ENCODE measurements around the gene ZDHHC17.

Gene ZDHHC17

DNA sequence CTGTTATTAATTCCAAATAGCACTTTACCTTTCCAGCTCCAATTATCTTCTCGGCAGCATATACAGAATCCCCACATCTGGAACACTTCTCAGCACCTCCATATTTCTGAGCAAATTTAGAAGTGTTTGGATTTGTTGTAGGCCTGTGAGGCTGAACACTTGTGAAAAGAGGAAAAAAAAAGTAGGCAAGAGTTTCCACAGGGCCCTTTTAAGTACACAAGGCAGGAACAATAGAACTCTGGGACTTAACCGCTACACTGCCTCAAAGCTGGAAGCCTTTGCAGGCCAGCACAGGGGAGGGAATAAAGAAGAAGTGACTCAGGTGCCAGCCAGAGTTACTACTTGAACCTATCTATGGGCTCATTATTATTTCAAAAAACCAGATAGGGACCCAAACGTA, 96.3 kb downstream of the ZDHHC17 start:
- Histone ChIP-seq H3K9ac (ENCODE audit: insufficient read length) (no peak overlapping the region), H3K4me3 (no peak overlapping the region), H3K27ac (no peak overlapping the region), H3K9me3 (ENCODE audit: low read depth, low read length) (no peaks in the 10 kb centered on the region), H3K36me3 (ENCODE audit: insufficient read depth, low read length) (peaks cover 15% of the 10 kb centered on the region)
- DNase-seq (ENCODE audit: low read depth, low spot score), result no peak
- TF ChIP-seq EZH2 (IDR thresholded peaks at IDR 0.05), result no peak
- TF ChIP-seq FOXP2 (optimal IDR thresholded peaks at IDR 0.05; ENCODE audit: control extremely low read depth, extremely low read length, insufficient read depth), result no peak
- TF ChIP-seq POLR2AphosphoS5 (IDR thresholded peaks at IDR 0.05; ENCODE audit: borderline replicate concordance, low read depth, low read length), result no peak

DNA sequence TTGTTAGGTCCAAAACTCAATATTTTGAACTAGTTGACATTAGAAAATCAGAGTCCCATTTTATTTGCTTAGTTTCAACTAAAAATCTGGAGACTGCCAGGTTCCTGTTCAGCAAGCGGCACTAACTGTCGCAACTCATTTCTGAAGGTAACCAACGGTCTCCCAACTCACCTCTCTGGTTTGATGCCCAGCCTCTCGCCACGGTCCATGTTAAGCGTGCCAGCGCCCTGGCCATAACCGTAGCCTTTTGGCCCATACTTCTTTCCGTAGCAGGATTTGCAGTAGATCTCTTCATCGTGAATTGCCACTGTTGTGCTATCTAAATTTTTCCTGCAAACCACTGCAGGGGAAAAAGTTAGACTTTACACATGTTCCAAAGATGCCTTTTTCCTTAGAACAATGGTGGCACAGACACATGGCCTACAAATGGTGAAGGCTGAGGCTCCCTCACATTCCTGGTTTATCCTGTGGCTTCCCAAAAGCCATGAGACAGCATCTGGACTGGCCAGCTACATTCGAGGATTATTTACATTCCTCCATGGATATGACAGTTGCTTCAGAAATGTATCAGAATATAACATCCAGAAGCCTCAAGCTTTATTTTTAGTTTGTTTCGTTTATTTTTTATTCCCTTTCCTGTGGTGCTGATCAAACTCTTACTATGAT, 99.2 kb downstream of the ZDHHC17 start:
- Histone ChIP-seq H3K9ac (ENCODE audit: insufficient read length) (no peak overlapping the region), H3K4me3 (no peak overlapping the region), H3K36me3 (ENCODE audit: insufficient read depth, low read length) (no peaks in the 10 kb centered on the region; the same call in 1 of the 2 replicates), H3K9me3 (ENCODE audit: low read depth, low read length) (no peaks in the 10 kb centered on the region), H3K27ac (no peak overlapping the region)
- TF ChIP-seq POLR2AphosphoS5 (IDR thresholded peaks at IDR 0.05; ENCODE audit: borderline replicate concordance, low read depth, low read length) (no peak), FOXP2 (optimal IDR thresholded peaks at IDR 0.05; ENCODE audit: control extremely low read depth, extremely low read length, insufficient read depth) (no peak)
- DNase-seq (ENCODE audit: low read depth, low spot score), result no peak

DNA sequence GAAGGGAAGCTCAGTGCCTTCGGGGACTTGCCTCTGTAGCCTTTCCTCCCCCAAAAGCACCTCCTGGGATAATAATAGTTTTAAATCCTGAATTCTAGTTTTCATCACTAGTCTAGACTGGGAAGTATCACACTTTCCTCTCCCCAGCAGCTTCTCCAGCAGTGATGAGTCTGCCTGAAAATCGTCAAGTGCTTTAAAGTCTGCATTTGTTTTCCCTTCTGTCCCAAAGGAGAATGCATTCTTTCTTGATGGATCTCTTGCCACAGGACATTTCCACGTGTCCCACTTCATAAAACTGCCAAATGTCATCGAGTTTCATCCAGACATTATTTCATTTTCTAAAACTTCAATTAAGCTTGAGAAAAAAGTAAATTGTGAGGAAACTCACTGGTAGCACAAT, 99.9 kb downstream of the ZDHHC17 start:
- Histone ChIP-seq H3K4me3 (no peak overlapping the region), H3K9ac (ENCODE audit: insufficient read length) (no peak overlapping the region), H3K9me3 (ENCODE audit: low read depth, low read length) (no peaks in the 10 kb centered on the region), H3K36me3 (ENCODE audit: insufficient read depth, low read length) (no peaks in the 10 kb centered on the region; the same call in 1 of the 2 replicates), H3K27ac (no peak overlapping the region)
- TF ChIP-seq EZH2 (IDR thresholded peaks at IDR 0.05), result no peak
- TF ChIP-seq FOXP2 (optimal IDR thresholded peaks at IDR 0.05; ENCODE audit: control extremely low read depth, extremely low read length, insufficient read depth), result no peak
- TF ChIP-seq POLR2AphosphoS5 (IDR thresholded peaks at IDR 0.05; ENCODE audit: borderline replicate concordance, low read depth, low read length), result no peak
- DNase-seq (ENCODE audit: low read depth, low spot score), result no peak

DNA sequence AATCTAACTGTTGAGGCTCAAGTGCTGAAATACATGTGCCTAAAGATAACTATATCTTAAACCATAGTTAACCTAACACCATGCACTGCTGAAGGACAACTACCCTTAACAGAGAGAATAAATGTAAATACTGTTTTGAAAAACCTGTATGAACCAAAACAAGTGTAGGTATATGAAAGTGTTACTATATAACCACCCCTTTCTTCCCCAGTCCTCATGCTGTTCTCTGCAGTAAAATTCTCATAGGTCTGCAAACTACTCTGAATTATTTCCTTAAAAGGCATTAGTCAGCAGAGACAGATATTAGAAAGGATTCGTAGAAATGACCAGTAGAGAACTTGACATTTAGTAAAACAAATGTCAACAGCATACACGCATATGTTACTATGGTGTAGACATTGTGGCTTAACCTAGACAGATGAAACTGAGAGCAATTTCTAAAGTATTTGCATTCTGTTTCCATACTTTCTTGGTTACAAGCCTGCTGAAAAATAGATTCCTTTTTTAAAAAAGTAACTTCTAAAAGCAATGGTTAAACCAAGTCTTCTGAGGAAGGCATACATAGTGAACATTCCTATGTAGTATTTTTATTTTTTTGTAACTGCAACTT, 101.0 kb downstream of the ZDHHC17 start:
- Histone ChIP-seq H3K27ac (no peak overlapping the region), H3K4me3 (no peak overlapping the region), H3K36me3 (ENCODE audit: insufficient read depth, low read length) (no peaks in the 10 kb centered on the region; the same call in 1 of the 2 replicates), H3K9ac (ENCODE audit: insufficient read length) (no peak overlapping the region), H3K9me3 (ENCODE audit: low read depth, low read length) (no peaks in the 10 kb centered on the region)
- TF ChIP-seq EZH2 (IDR thresholded peaks at IDR 0.05), result no peak
- TF ChIP-seq FOXP2 (optimal IDR thresholded peaks at IDR 0.05; ENCODE audit: control extremely low read depth, extremely low read length, insufficient read depth), result no peak
- TF ChIP-seq POLR2AphosphoS5 (IDR thresholded peaks at IDR 0.05; ENCODE audit: borderline replicate concordance, low read depth, low read length), result no peak
- no peak for DNase-seq (ENCODE audit: low read depth, low spot score)

DNA sequence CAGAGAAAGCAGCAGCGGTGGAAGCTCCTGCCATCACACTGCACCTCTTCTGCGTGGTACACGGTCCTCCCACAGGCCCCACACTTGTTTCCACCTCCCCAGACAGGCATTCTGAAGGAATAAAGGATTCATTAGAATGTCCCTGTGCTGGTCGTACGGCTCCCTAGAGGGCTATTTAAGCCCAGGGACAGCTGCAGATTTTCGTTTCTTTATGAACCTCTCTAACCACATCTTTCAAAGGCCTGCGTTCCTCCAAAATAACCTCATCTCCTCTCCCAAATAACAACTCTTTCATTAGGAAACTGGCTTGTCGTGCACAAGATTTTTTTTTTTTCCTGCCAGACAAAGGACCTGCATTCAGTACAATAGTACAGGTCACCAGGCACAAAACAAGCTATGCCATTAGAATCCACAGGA, 102.2 kb downstream of the ZDHHC17 start:
- Histone ChIP-seq H3K9ac (ENCODE audit: insufficient read length) (no peak overlapping the region), H3K4me3 (no peak overlapping the region), H3K36me3 (ENCODE audit: insufficient read depth, low read length) (no peaks in the 10 kb centered on the region), H3K27ac (no peak overlapping the region), H3K9me3 (ENCODE audit: low read depth, low read length) (no peaks in the 10 kb centered on the region)
- TF ChIP-seq EZH2 (IDR thresholded peaks at IDR 0.05) (no peak), FOXP2 (optimal IDR thresholded peaks at IDR 0.05; ENCODE audit: control extremely low read depth, extremely low read length, insufficient read depth) (no peak), POLR2AphosphoS5 (IDR thresholded peaks at IDR 0.05; ENCODE audit: borderline replicate concordance, low read depth, low read length) (no peak)
- DNase-seq (ENCODE audit: low read depth, low spot score), result no peak

DNA sequence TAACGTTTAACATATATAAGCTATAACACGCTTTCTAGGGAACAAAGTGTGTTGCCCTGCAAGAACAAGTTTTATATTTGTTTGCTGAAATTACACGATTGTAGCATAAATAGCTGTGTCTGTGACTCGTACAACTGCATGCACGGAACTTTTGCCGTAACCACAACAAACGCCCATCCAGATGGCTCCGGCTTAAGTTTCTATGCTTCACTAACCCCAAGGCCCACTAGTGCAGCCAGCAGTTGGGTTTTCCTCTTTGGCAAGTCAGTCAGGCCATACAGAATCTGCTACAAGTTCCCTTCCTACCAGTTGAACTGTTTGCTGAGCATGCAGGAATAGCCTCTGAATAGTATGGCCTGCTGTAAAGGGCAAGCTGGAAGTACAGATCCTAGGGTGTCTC, 102.8 kb downstream of the ZDHHC17 start:
- Histone ChIP-seq H3K27ac (no peak overlapping the region), H3K4me3 (no peak overlapping the region), H3K36me3 (ENCODE audit: insufficient read depth, low read length) (no peaks in the 10 kb centered on the region), H3K9ac (ENCODE audit: insufficient read length) (no peak overlapping the region), H3K9me3 (ENCODE audit: low read depth, low read length) (no peaks in the 10 kb centered on the region)
- TF ChIP-seq FOXP2 (optimal IDR thresholded peaks at IDR 0.05; ENCODE audit: control extremely low read depth, extremely low read length, insufficient read depth), result no peak
- no peak for TF ChIP-seq EZH2 (IDR thresholded peaks at IDR 0.05)
- no peak for TF ChIP-seq POLR2AphosphoS5 (IDR thresholded peaks at IDR 0.05; ENCODE audit: borderline replicate concordance, low read depth, low read length)
- DNase-seq (ENCODE audit: low read depth, low spot score), result no peak

DNA sequence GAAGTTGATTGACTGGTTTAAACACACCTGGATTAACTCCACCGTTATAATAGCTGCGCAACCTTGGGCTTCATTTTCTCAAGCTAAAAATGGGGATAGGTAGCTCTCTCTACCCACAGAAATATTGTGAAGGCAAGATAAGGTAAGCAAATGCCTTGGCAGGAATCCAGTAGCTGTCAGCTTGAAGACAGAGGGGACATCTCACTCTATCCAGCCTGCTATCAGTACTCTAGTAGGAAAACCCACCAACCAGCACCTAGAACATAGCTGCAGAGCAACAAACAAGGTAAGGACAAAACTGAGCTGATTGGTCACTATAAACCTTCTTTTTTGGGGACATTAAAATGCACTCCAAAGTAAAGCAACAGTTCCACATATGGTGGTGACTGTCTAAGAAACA, 107.2 kb downstream of the ZDHHC17 start:
- Histone ChIP-seq H3K9me3 (ENCODE audit: low read depth, low read length) (no peaks in the 10 kb centered on the region), H3K9ac (ENCODE audit: insufficient read length) (no peak overlapping the region), H3K36me3 (ENCODE audit: insufficient read depth, low read length) (no peaks in the 10 kb centered on the region), H3K4me3 (no peak overlapping the region), H3K27ac (no peak overlapping the region)
- no peak for DNase-seq (ENCODE audit: low read depth, low spot score)
- TF ChIP-seq FOXP2 (optimal IDR thresholded peaks at IDR 0.05; ENCODE audit: control extremely low read depth, extremely low read length, insufficient read depth) (no peak), EZH2 (IDR thresholded peaks at IDR 0.05) (no peak), POLR2AphosphoS5 (IDR thresholded peaks at IDR 0.05; ENCODE audit: borderline replicate concordance, low read depth, low read length) (no peak)

DNA sequence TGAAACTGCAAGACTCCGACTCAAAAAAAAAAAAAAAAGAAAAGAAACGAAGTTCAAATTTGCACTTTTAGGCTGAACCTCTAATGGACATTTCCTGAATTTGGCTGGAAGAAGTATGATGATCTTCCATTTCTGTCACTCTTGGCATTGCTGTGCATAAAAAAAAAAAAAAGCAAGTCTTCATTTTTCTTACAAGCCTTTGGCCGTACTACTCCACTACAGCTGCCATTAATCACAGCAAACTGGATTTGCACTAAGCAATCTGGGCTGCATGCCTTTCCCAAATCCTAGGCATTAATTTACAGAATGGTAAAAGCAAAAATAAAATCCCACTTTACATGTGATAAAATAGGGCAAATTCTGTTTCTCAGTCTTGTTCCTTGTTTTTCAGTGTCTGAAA, 107.8 kb downstream of the ZDHHC17 start:
- no peaks in the 10 kb centered on the region for H3K9me3 ChIP-seq (ENCODE audit: low read depth, low read length)
- H3K27ac ChIP-seq, result no peak overlapping the region
- TF ChIP-seq FOXP2 (optimal IDR thresholded peaks at IDR 0.05; ENCODE audit: control extremely low read depth, extremely low read length, insufficient read depth) (no peak), EZH2 (IDR thresholded peaks at IDR 0.05) (no peak), POLR2AphosphoS5 (IDR thresholded peaks at IDR 0.05; ENCODE audit: borderline replicate concordance, low read depth, low read length) (no peak)
- H3K36me3 ChIP-seq (ENCODE audit: insufficient read depth, low read length), result no peaks in the 10 kb centered on the region
- no peak overlapping the region for H3K9ac ChIP-seq (ENCODE audit: insufficient read length)
- DNase-seq (ENCODE audit: low read depth, low spot score), result no peak
- H3K4me3 ChIP-seq, result no peak overlapping the region
